Glutamatergic neuron (in vitro differentiated cells): Measurements from ENCODE around the gene FAF1. TPM values are rescaled to one million over a fixed set of nuclear protein-coding genes. Genes with fewer than 3 reads are reported as not detected.
A peak's percentile ranks its signal among the peaks of the same experiment; 100 is the strongest.
"Not testable (repeated sequence)": the region's sequence is repeated elsewhere in the genome, so short reads cannot be mapped to it uniquely, and the experiment has no call there.

ENCODE experiments used
- DNase-seq: peaks from one replicate; pipeline ENCODE4 v3.0.0; 2022
- H3K27ac Mint-ChIP-seq: one replicate; pipeline ENCODE4 v1.8.0; 2020; ENCODE audit warnings: mild to moderate bottlenecking, mixed read lengths, inconsistent platforms; ENCODE audit not compliant: unreplicated experiment
- H3K27me3 Mint-ChIP-seq: one replicate; pipeline ENCODE4 v1.8.0; 2020; ENCODE audit warnings: mild to moderate bottlenecking, moderate library complexity, mixed read lengths, inconsistent platforms; ENCODE audit not compliant: unreplicated experiment
- H3K36me3 Mint-ChIP-seq: one replicate; pipeline ENCODE4 v1.8.0; 2020; ENCODE audit warnings: mild to moderate bottlenecking, mixed read lengths, inconsistent platforms; ENCODE audit not compliant: unreplicated experiment
- H3K4me1 Mint-ChIP-seq: one replicate; pipeline ENCODE4 v1.8.0; 2020; ENCODE audit warnings: mild to moderate bottlenecking, low read depth, mixed read lengths, inconsistent platforms; ENCODE audit not compliant: unreplicated experiment
- H3K4me3 Mint-ChIP-seq: one replicate; pipeline ENCODE4 v1.8.0; 2020; ENCODE audit warnings: mild to moderate bottlenecking, mixed read lengths, inconsistent platforms; ENCODE audit not compliant: unreplicated experiment
- H3K9me3 Mint-ChIP-seq: one replicate; pipeline ENCODE4 v1.8.0; 2020; ENCODE audit warnings: mild to moderate bottlenecking, moderate library complexity, mixed read lengths, inconsistent platforms; ENCODE audit not compliant: unreplicated experiment
- total RNA-seq: library from RNA; stranded (reverse); fragmentation: NEBNext Ultra II Directional; extraction: Animal tissue kit (Norgen Biotek cat#: 25700); gene quantifications from one replicate; pipeline ENCODE4 v1.2.1, GENCODE V29; 2021; ENCODE audit not compliant: unreplicated experiment
- TF ChIP-seq, protein P1 (sequence below): fragments of 200-600 bp; sonication (generic); IDR thresholded peaks from one replicate; pipeline ENCODE4 v1.5.0; 2021; ENCODE audit not compliant: partially characterized antibody, unreplicated experiment

The FAF1 gene
- total RNA-seq, 1 donor from 2014 or later: 57.3 TPM

- peaks cover 2% of the 10 kb centered on the region for H3K27me3 Mint-ChIP-seq
- TF ChIP-seq, protein P1, sequence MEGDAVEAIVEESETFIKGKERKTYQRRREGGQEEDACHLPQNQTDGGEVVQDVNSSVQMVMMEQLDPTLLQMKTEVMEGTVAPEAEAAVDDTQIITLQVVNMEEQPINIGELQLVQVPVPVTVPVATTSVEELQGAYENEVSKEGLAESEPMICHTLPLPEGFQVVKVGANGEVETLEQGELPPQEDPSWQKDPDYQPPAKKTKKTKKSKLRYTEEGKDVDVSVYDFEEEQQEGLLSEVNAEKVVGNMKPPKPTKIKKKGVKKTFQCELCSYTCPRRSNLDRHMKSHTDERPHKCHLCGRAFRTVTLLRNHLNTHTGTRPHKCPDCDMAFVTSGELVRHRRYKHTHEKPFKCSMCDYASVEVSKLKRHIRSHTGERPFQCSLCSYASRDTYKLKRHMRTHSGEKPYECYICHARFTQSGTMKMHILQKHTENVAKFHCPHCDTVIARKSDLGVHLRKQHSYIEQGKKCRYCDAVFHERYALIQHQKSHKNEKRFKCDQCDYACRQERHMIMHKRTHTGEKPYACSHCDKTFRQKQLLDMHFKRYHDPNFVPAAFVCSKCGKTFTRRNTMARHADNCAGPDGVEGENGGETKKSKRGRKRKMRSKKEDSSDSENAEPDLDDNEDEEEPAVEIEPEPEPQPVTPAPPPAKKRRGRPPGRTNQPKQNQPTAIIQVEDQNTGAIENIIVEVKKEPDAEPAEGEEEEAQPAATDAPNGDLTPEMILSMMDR: no peak
- H3K36me3 Mint-ChIP-seq: peaks cover 6% of the 10 kb centered on the region
- H3K27ac Mint-ChIP-seq: no peak overlapping the region
- no peak for DNase-seq
- no peaks in the 10 kb centered on the region for H3K9me3 Mint-ChIP-seq
- H3K4me1 Mint-ChIP-seq: no peaks in the 10 kb centered on the region
- H3K4me3 Mint-ChIP-seq: no peak overlapping the region
These were observed 212.7 kb downstream of the FAF1 start for GRCh38 chr1:50747394-50747793.

DNA sequence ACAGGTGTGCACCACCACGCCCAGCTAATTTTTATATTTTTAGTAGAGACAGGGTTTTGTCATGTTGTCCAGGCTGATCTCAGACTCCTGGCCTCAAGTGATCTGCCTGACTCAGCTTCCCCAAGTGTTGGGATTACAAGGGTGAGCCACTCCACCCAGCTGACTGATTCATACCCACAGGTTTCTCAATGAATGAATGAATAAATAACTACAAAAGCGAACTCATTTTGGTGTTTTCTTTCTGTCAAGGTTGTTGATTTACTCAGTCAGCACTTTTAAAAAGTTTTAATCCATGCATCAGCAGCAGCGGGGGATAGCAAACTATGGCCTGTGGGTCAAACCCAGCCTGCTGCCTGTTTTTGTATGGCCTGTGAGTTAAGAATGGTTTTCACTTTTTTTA lies 217.5 kb downstream of the FAF1 start:
- no peak overlapping the region for H3K27ac Mint-ChIP-seq
- TF ChIP-seq, protein P1: no peak
- H3K27me3 Mint-ChIP-seq: peaks cover 2% of the 10 kb centered on the region
- peaks cover 6% of the 10 kb centered on the region for H3K36me3 Mint-ChIP-seq
- DNase-seq: no peak
- peaks cover 2% of the 10 kb centered on the region for H3K4me1 Mint-ChIP-seq
- no peak overlapping the region for H3K4me3 Mint-ChIP-seq
- H3K9me3 Mint-ChIP-seq: no peaks in the 10 kb centered on the region

- H3K27me3 Mint-ChIP-seq: peaks cover 2% of the 10 kb centered on the region
- no peaks in the 10 kb centered on the region for H3K9me3 Mint-ChIP-seq
- H3K36me3 Mint-ChIP-seq: no peaks in the 10 kb centered on the region
- H3K4me1 Mint-ChIP-seq: peaks cover 2% of the 10 kb centered on the region
- H3K27ac Mint-ChIP-seq: no peak overlapping the region
- TF ChIP-seq, protein P1: no peak
- no peak overlapping the region for H3K4me3 Mint-ChIP-seq
- no peak for DNase-seq
These were observed 220.9 kb downstream of the FAF1 start for GRCh38 chr1:50739125-50739524.

DNA sequence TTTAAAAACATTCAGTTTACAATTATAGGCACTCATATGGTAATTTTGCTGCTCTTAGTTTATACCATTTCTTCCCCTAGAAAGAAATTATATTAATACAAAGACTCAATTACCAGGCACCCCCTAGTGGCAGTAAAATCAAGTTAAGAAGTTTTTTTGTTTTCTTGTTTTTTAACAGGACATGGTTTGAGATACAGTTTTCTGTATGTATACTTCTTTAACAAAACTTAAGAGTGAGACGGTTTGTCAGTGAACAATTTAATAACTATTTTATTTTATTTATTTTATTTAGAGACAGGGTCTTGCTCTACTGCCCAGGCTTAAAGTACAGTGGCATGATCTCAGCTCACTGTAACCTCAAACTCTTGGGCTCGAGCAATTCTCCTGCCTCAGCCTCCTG lies 224.6 kb downstream of the FAF1 start:
- Mint-ChIP-seq H3K4me1 (no peaks in the 10 kb centered on the region), H3K36me3 (no peaks in the 10 kb centered on the region), H3K27me3 (no peaks in the 10 kb centered on the region), H3K27ac (no peak overlapping the region), H3K4me3 (no peak overlapping the region), H3K9me3 (no peaks in the 10 kb centered on the region)
- DNase-seq: no peak
- TF ChIP-seq, protein P1: peak; percentile 71

DNA sequence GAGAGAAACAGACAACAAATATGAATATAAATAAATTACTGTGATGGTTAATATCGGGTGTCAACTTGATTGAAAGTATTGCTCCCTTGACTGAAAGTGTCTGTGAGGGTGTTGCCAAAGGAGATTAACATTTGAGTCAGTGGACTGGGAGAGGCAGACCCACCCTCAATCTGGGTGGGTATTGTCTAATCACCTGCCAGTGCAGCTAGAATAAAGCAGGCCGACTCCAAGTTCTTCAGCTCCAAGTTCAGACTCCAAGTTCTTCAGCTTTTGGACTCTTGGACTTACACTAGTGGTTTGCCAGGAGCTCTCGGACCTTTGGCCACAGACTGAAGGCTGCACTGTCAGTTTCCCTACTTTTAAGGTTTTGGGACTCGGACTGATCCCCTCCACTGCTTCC lies 232.5 kb downstream of the FAF1 start:
- H3K4me1 Mint-ChIP-seq, H3K9me3 Mint-ChIP-seq, DNase-seq, H3K4me3 Mint-ChIP-seq, H3K36me3 Mint-ChIP-seq, H3K27me3 Mint-ChIP-seq, H3K27ac Mint-ChIP-seq: not testable (repeated sequence)
